HFF-Myc (cell line): Measurements from ENCODE around the gene GOPC.

Source experiments
- DNase-seq: peaks from one replicate; pipeline ENCODE4 v3.0.0-alpha.2; 2011; ENCODE audit warnings: low read depth; ENCODE audit errors: extremely low read depth
- H3K4me3 ChIP-seq: replicated peaks from 2 replicates; pipeline ENCODE4 v1.5.1; 2011; ENCODE audit warnings: low read depth, mild to moderate bottlenecking, control low read depth, low read length
- CTCF ChIP-seq: IDR thresholded peaks from 2 replicates; pipeline ENCODE4 v1.5.1; 2012; ENCODE audit warnings: mild to moderate bottlenecking, low read depth, low read length, control low read depth; ENCODE audit errors: missing control alignments

Gene GOPC

GRCh38 chr6:117619178-117619577 lies 16.9 kb upstream of the GOPC start:
- no peak for TF ChIP-seq CTCF
- H3K4me3 ChIP-seq, result no peak overlapping the region
- DNase-seq, result no peak

GRCh38 chr6:117617210-117618035 lies 15.1 kb upstream of the GOPC start:
- no peak for DNase-seq
- no peak for TF ChIP-seq CTCF
- no peak overlapping the region for H3K4me3 ChIP-seq

GRCh38 chr6:117616391-117617209 lies 14.3 kb upstream of the GOPC start:
- TF ChIP-seq CTCF, result no peak
- H3K4me3 ChIP-seq, result no peak overlapping the region
- DNase-seq, result no peak

- DNase-seq, result no peak
- TF ChIP-seq CTCF, result no peak
- no peak overlapping the region for H3K4me3 ChIP-seq
Measured at GRCh38 chr6:117615750-117616390, 13.6 kb upstream of the GOPC start.

- TF ChIP-seq CTCF, result no peak
- DNase-seq, result no peak
- no peak overlapping the region for H3K4me3 ChIP-seq
Measured at GRCh38 chr6:117613920-117614560, 11.7 kb upstream of the GOPC start.

GRCh38 chr6:117607511-117607910 lies 5.2 kb upstream of the GOPC start:
- no peak for DNase-seq
- no peak for TF ChIP-seq CTCF
- H3K4me3 ChIP-seq, result no peak overlapping the region
